HG03442 (cell line): ENCODE data around the gene PUS7.
"Not testable (repeated sequence)": the region's sequence is repeated elsewhere in the genome, so short reads cannot be mapped to it uniquely, and the experiment has no call there.

Source experiments
- ATAC-seq: cut with Tn5 transposase; IDR thresholded peaks from one replicate; pipeline ENCODE4 v1.9.1; 2021; ENCODE audit warnings: mild to moderate bottlenecking, moderate library complexity; ENCODE audit not compliant: unreplicated experiment

Gene PUS7

DNA sequence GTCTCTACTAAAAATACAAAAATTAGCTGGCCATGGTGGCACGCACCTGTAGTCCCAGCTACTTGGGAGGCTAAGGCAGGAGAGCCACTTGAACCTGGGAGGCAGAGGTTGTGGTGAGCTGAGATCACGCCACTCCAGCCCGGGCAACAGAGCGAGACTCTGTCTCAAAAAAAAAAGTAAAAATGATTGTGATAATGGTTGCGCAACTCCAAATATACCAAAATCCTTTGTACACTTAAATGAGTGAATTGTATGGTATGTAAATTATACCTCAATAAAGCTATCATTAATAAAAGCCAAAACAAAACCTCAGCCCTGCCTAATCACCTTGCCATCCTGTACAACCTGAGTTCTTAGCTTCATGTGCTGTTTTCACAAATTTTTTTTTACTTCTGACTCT lies 71.2 kb downstream of the PUS7 start:
- not testable (repeated sequence) for ATAC-seq

DNA sequence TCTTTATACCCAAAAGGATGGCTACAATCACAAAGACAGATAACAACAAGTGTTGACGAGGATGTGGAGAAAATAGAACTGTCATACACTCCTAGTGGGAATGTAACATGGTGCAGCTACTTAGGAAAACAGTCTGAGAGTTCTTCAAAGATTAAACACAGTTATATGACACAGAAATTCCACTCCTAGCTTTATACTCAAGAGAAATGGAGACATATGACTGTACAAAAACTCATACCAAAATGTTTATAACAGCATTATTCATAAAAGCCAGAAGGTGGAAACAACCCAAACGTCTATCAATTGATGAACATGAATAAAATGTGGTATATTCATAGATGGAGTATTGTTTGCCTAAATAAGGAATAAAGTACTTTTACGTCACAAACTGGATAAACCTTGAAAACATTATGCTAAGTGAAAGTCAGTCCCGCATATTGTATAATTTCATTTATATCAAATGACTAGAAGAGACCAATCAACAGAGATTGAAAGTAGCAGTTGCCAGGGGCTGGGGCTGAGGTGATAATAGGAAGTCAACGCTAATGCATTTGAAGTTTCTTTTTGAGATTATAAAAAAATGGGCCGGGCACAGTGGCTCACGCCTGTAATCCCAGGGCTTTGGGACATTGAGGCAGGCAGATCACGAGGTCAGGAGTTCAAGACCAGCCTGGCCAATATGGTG lies 71.8 kb downstream of the PUS7 start:
- no peak for ATAC-seq

DNA sequence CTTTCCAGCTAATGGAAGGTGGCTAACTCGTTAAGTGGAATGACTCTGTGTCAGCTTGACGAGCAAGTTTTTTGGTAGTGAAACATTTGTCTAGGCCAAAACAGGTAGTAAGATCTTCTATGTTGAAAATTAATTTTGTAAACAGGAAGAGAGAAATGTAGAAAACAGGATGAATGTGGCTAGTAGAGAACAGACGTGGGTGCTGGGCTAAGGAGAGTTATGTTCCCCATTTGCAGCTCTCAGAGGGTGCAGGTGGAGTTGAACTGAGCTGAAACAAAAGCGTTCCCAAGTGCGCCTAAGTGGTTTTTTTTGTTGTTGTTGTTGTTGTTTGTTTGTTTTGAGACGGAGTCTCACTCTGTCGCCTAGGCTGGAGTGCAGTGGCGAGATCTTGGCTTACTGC lies 73.9 kb downstream of the PUS7 start:
- ATAC-seq = peak; percentile 45

DNA sequence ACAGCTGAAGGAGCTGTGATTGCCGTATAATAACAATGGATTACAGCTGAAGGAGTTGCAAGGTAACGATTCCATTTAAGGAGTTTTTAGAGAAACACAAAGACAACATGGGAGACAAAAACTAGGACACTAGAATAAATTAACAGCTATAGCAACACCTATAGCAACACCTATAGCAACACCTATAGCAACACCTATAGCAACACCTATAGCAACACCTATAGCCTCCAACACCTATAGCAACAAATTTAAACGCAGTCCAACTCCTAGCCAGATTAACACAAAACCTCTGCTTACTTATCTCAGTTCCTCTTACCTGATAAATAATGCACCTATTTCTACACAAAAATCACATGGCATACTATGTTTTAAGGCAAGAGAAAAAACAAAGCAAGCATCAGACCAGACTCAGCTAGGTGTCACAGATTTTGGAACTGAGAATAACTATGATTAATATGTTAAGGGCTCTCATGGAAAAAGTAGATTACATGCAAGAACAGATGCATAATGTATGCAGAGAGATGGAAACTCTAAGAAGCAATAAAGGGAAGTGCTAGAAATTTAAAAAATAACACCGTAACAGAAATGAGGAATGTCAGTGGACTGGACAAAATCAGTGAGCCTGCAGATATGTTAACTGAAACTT lies 77.6 kb downstream of the PUS7 start:
- no peak for ATAC-seq

DNA sequence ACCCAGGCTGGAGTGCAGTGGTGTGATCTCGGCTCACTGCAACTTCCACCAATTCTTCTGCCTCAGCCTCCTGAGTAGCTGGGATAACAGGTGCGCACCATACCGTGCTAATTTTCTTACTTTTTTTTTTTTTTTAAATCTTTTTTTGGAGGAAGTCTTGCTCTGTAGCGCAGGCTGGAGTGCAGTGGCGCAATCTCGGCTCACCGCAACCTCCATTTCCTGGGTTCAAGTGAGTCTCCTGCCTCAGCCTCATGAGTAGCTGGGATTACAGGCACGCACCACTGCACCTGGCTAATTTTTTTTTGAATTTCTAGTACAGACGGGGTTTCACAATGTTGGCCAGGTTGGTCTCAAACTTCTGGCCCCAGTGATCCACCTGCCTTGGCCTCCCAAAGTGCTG lies 79.9 kb downstream of the PUS7 start:
- ATAC-seq = not testable (repeated sequence)

DNA sequence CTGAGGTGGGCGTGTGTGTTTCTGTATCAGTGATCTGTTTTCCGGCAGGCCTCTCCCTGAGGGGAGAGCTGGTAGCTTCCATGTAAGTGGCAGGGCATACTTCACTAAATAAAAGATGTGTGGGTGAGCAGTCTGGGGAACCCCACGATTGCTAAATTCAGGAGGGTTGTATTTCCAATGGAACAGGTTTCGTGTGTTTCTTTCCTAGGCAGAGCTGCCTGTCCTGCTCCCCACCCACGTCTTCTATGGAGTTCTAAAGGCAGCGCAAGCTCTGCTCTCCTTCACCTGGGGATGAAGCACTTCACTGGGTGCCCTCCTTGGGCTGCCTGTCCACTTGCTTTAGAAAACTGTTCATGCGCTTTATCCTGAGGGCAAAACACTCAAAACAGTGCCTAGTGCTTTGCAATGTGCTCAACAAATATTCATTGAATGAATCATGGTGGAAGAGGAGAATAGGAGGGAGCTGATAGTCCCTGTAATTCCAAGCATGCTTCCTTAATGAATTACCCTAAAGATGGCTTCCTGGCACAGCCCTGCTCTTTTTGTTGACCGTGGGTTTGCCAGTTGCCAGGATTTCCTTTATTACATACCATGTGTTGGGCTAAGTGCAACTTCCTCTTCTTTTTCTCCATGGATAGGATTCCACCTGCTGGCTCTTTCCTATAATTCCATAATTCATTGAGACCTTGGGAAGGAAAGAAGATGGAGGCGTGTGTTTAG lies 82.7 kb downstream of the PUS7 start:
- ATAC-seq = no peak

DNA sequence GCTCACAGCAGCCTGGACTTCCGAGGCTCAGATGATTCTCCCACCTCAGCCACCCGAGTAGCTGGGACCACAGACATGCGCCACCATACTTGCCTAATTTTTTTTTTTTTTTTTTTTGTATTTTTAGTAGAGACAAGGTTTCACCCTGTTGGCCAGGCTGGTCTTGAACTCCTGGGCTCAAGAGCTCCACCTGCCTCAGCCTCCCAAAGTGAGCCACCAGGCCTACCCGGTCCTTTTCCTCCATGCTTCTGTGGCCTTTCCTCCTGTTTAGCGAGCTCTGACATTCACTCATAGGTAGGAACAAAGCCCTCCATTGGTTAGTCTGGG lies 83.3 kb downstream of the PUS7 start:
- no peak for ATAC-seq

DNA sequence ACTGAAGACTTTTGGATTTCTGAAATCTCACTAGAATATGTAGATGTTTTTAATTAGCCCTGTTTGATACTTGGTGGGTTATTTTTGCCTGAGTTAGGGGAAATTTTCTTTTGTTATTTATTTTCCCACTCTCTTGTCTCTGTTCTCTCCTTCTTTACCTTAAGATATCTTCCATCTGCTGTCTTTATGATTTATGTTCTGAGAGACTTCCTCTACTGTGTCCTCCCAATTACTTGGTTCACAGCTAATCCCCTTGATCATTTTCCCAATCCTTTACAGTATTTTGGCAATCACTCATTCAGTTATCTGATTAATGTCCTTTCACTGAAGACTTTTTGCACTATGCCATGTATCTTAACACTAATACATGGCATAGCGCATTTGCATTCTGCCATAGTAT lies 83.8 kb downstream of the PUS7 start:
- ATAC-seq = no peak

DNA sequence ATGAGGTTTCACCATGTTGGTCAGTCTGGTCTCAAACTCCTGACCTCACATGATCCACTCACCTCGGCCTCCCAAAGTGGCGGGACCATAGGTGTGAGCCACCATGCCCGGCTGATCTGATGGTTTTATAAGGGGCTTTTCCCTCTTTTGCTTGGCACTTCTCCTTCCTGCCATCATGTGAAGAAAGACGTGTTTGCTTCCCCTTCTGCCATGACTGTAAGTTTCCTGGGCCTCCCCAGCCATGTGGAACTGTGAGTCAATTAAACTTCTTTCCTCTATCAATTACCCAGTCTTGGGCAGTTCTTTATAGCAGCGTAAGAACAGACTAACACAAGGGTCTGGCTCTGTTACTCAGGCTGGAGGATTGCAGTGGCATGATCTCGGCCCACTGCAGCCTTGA lies 84.7 kb downstream of the PUS7 start:
- not testable (repeated sequence) for ATAC-seq

DNA sequence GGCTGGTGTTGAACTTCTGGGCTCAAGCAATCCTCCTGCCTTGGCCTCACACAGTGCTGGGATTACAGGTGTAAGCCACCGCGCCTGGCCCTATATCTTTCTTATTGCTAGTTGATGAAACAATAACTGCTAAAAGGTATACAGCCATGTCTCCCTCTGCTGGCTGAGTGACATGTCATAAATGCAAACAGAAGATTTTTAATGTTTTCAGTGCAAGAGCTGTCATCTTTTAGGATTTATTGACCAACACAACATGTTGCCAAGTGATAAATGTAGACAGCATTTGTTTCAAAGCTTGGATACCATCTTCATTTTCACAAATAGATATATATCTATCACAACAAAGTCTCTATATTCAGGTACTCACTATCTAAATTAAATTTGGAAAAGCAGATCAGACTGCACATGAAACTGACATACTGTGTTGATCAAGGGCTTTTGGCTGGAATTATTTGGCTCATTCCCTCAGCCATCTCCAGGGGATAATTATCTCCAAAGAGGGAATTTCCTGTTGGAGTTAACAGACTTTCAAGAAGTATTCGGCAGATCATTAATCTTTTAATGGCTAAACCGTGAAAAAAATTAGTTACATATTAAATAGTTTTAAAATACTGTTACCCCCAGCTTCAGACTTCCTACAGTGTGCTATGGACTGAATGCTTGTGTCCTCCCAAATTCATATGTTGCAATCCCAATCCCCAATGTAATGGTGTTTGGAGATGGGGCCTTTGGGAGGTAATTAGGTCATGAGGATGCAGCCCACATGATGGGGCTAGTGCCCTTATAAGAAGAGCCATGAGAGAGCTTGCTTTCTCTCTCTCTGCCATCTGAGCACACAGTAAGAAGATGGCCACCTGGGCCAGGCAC lies 92.1 kb downstream of the PUS7 start:
- ATAC-seq = no peak

DNA sequence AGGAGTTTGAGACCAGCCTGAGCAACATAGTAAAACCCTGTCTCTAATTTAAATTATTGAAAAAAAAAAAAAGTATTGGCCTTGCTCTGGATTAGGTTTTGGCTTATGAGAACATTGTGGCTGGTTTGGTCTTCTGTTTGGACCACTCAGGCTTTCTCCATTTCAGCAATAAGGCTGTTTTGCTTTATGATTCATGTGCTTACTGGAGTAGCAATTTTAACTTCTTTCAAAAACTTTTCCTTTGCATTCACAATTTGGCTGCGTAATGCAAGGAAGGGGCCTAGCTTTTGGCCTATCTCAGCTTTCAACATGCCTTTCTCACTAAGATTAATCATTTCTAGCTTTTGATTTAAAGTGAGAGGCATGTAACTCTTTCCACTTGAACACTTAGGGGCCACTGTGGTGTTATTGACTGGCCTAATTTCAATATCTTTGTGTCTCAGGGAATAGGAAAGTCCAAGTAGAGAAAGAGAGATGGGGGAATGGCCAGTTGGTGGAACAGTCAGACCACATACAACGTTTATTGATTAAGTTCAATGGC lies 95.4 kb downstream of the PUS7 start:
- ATAC-seq = no peak

DNA sequence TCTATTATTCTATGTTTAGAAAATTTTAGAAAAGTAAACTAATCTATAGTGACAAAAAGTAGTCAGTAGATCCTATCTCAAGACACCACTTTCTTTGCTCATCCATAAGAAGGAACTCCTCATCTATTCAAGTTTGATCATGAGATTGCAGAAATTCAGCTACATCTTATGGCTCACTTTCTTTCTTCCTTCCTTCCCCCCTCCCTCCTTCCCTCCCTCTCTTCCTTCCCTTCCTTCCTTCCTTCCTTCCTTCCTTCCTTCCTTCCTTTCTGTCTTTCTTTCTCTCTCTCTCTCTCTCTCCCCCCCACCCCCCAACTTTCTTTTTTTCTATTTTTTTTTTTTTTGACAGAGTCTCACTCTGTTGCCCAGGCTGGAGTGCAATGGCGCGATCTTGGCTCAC lies 98.1 kb downstream of the PUS7 start:
- ATAC-seq = no peak

DNA sequence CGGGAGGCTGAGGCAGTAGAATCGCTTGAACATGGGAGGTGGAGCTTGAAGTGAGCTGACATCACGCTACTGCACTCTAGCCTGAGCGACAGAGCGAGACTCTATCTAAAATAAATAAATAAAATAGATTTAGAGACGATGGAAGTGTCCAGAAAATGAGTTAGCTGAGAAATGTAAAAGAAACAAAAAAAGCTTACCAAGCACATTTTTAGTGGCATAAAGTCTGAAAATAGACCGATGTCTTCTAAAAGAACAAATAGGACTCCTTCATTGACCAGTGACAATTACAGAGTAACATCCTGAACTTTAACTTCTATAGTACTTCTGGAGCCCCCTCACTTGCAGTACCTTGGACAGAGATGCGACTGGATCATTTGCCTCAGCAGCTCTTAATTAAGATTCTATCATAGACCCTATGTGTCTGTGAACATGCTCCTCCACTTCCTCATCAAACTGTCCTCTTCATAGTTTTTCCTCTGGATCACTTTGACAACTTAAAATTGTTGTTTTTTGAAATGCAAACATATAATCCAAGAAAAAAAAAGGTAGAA lies 108.1 kb downstream of the PUS7 start:
- no peak for ATAC-seq

DNA sequence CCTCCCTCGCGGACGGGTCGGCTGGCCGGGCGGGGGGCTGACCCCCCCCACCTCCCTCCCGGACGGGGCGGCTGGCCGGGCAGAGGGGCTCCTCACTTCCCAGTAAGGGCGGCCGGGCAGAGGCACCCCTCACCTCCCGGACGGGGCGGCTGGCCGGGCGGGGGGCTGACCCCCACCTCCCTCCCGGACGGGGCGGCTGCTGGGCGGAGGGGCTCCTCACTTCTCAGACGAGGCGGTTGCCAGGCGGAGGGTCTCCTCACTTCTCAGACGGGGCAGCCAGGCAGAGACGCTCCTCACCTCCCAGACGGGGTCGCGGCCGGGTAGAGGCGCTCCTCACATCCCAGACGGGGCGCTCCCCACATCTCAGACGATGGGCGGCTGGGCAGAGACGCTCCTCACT lies 111.3 kb downstream of the PUS7 start:
- ATAC-seq = not testable (repeated sequence)

DNA sequence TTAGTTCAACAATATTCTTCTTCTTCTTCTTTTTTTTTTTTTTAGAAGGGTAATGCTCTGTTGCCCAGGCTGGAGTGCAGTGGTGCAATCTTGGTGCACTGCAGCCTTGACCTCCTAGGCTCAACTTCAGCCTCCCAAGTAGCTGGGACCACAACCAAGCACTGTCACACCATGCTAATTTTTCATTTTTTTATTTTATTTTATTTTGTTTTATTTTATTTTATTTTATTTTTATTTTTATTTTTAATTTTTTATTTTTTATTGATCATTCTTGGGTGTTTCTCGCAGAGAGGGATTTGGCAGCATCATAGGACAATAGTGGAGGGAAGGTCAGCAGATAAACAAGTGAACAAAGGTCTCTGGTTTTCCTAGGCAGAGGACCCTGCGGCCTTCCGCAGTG lies 112.3 kb downstream of the PUS7 start:
- ATAC-seq = not testable (repeated sequence)

DNA sequence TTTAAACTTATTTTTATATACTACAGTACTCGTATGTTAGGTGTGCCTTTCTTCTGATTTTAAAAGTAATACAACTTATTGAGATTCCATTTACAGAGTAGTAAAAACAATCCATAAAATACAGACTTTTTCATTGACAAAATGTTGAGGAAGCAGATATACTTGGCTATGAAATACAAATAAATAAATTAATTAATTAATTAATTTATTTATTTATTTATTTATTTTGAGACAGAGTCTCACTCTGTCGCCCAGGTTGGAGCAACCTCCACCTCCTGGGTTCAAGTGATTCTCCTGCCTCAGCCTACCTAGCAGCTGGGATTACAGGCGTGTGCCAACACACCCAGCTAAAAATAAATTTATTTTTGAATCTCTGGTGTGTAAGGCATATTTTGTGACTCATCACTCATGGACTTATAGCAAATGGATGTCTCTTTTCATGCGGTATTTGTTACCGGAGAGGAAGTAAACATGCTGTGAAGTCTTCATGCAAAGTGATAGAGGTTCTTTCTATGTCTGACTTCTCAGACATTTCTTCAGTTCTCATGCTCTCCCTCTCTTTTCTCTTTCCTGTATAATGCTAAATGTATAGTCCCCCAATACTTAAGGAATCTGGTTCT lies 113.2 kb downstream of the PUS7 start:
- ATAC-seq = no peak
